ENCODE measurements around the gene PTPRJ. TPM values are rescaled to one million over a fixed set of nuclear protein-coding genes. Genes with fewer than 3 reads are reported as not detected.
A peak's percentile ranks its signal among the peaks of the same experiment; 100 is the strongest.

Gene PTPRJ
- total and polyA plus RNA-seq, 8 donors, result 12.6 to 63.5 (median 16.6) TPM

GRCh38 chr11:48111891-48112290 lies 131.5 kb downstream of the PTPRJ start:
- ATAC-seq (peak; percentile 19), DNase-seq (no peak)
- intact Hi-C loops (cut with DNase I), result loop anchor here in 1 of 2 donors (5.0 kb wide), 1 partner anchor 175 kb away; no protein-coding TSS in a partner anchor

GRCh38 chr11:48114740-48115139 lies 134.4 kb downstream of the PTPRJ start:
- intact Hi-C loops (cut with DNase I), result loop anchor here in 1 of 2 donors (5.0 kb wide), 1 partner anchor 177 kb away; no protein-coding TSS in a partner anchor
- no peaks in the 10 kb centered on the region for H3K27me3 ChIP-seq
- H3K9me3 ChIP-seq, result peaks cover 4 to 10% of the 10 kb centered on the region in 2 donors
- H3K27ac ChIP-seq, result no peak overlapping the region
- no peak for ATAC-seq
- H3K36me3 ChIP-seq, result peaks cover 0 to 28% of the 10 kb centered on the region in 2 donors
- TF ChIP-seq CTCF (IDR thresholded peaks at IDR 0.05), result no peak
- H3K4me1 ChIP-seq, result peaks cover under 1 to 7% of the 10 kb centered on the region in 2 donors
- no peak for DNase-seq
- H3K4me3 ChIP-seq, result no peak overlapping the region

More at GRCh38 chr11:48111891-48112290, 131.5 kb downstream of the PTPRJ start:
- no peak overlapping the region for H3K4me3 ChIP-seq
- H3K4me1 ChIP-seq, result peaks cover 4 to 36% of the 10 kb centered on the region in 2 donors
- H3K27me3 ChIP-seq, result no peaks in the 10 kb centered on the region
- TF ChIP-seq CTCF (IDR thresholded peaks at IDR 0.05), result no peak
- H3K36me3 ChIP-seq, result peaks cover 0 to 27% of the 10 kb centered on the region in 2 donors
- peaks cover 4 to 10% of the 10 kb centered on the region in 2 donors for H3K9me3 ChIP-seq
- H3K27ac ChIP-seq, result no peak overlapping the region

GRCh38 chr11:48116437-48117228 lies 136.3 kb downstream of the PTPRJ start:
- no peak overlapping the region for H3K27ac ChIP-seq
- H3K36me3 ChIP-seq, result peaks cover 0 to 34% of the 10 kb centered on the region in 2 donors
- no peak for DNase-seq
- TF ChIP-seq CTCF (IDR thresholded peaks at IDR 0.05), result peak; percentile 20 to 24
- H3K9me3 ChIP-seq, result peaks cover 4 to 10% of the 10 kb centered on the region in 2 donors
- H3K27me3 ChIP-seq, result no peaks in the 10 kb centered on the region
- no peak overlapping the region for H3K4me3 ChIP-seq
- H3K4me1 ChIP-seq, result no peaks in the 10 kb centered on the region
- ATAC-seq, result peak; percentile 44
- intact Hi-C loops (cut with DNase I), result no loop called here

GRCh38 chr11:48122246-48122645 lies 141.9 kb downstream of the PTPRJ start:
- Histone ChIP-seq H3K9me3 (no peaks in the 10 kb centered on the region), H3K36me3 (peaks cover 0 to 60% of the 10 kb centered on the region in 2 donors), H3K27me3 (no peaks in the 10 kb centered on the region), H3K4me1 (no peaks in the 10 kb centered on the region), H3K4me3 (no peak overlapping the region), H3K27ac (no peak overlapping the region)
- TF ChIP-seq CTCF (IDR thresholded peaks at IDR 0.05), result no peak
- intact Hi-C loops (cut with DNase I), result no loop called here
- DNase-seq, result no peak
- ATAC-seq, result no peak

GRCh38 chr11:48122656-48123055 lies 142.3 kb downstream of the PTPRJ start:
- Histone ChIP-seq H3K36me3 (peaks cover 0 to 64% of the 10 kb centered on the region in 2 donors), H3K4me3 (no peak overlapping the region), H3K27ac (no peak overlapping the region), H3K27me3 (no peaks in the 10 kb centered on the region), H3K4me1 (no peaks in the 10 kb centered on the region), H3K9me3 (no peaks in the 10 kb centered on the region)
- no peak for TF ChIP-seq CTCF (IDR thresholded peaks at IDR 0.05)
- DNase-seq (no peak), ATAC-seq (no peak)
- intact Hi-C loops (cut with DNase I), result no loop called here
